Left lung (tissue), 10 donors: ENCODE data around the gene SLC6A12. TPM values are rescaled to one million over a fixed set of nuclear protein-coding genes. Genes with fewer than 3 reads are reported as not detected.
"Not testable (repeated sequence)": the region's sequence is repeated elsewhere in the genome, so short reads cannot be mapped to it uniquely, and the experiment has no call there.

Experiments
- ATAC-seq: fragments of 200-7000 bp; cut with Tn5 transposase; one replicate; pipeline ENCODE4 v1.9.1; 2020; ENCODE audit warnings: moderate library complexity
- DNase-seq, 4 donors: peaks; one replicate each; pipeline ENCODE4 v3.0.0-alpha.2; 2013 to 2020
- H3K27ac ChIP-seq, 2 donors: fragments of 200-600 bp; sonication (generic) in 1 of 2; one replicate each; pipeline versions ENCODE4 v1.5.0 to v1.8.0; 2020 to 2021
- H3K27me3 ChIP-seq, 2 donors: fragments of 200-600 bp; sonication (generic) in 1 of 2; one replicate each; pipeline versions ENCODE4 v1.5.0 to v1.8.0; 2020 to 2021
- H3K36me3 ChIP-seq, 2 donors: fragments of 200-600 bp; sonication (generic) in 1 of 2; one replicate each; pipeline versions ENCODE4 v1.5.0 to v1.8.0; 2020 to 2021
- H3K4me1 ChIP-seq, 2 donors: fragments of 200-600 bp; one replicate each; pipeline ENCODE4 v1.8.0; 2021
- H3K4me3 ChIP-seq, 2 donors: fragments of 200-600 bp; sonication (generic) in 1 of 2; one replicate each; pipeline versions ENCODE4 v1.5.0 to v1.8.0; 2020 to 2021; ENCODE audit warnings: mild to moderate bottlenecking in 1 of 2
- H3K9me3 ChIP-seq, 2 donors: fragments of 200-600 bp; sonication (generic) in 1 of 2; one replicate each; pipeline versions ENCODE4 v1.5.0 to v1.8.0; 2020 to 2021
- intact Hi-C, 2 donors: fragments of 100-400 bp; cut with DNase I; formaldehyde crosslinking; loops; one replicate each; pipeline versions ENCODE4 v1.11.2 to v1.14.2; 2022
- polyA plus RNA-seq, 6 donors: library from polyadenylated mRNA; unstranded; fragments of 120-200 nt; gene quantifications; one replicate each; pipeline ENCODE4 v1.2.1, GENCODE V29; 2013; ENCODE audit not compliant: insufficient read length in 6 of 6
- total RNA-seq, 2 donors: library from RNA; stranded (reverse); fragmentation: NEBNext Ultra II Directional; extraction: Animal tissue kit (Norgen Biotek cat#: 25700); gene quantifications; one replicate each; pipeline ENCODE4 v1.2.1, GENCODE V29; 2021
- TF ChIP-seq, protein P1 (sequence below), 2 donors: fragments of 200-600 bp; sonication (generic) in 1 of 2; IDR thresholded peaks; one replicate each; pipeline versions ENCODE4 v1.5.0 to v1.8.0; 2021; ENCODE audit warnings: antibody characterized with exemption in 2 of 2
- donor health status: DM: no; HTN: yes; CAD: no.
- donor health status: DM: no; HTN: no; CAD: no.

The SLC6A12 gene
- total and polyA plus RNA-seq, 8 donors, result 0.52 to 4.7 (median 0.92) TPM

- ATAC-seq, result no peak
- TF ChIP-seq, protein P1, sequence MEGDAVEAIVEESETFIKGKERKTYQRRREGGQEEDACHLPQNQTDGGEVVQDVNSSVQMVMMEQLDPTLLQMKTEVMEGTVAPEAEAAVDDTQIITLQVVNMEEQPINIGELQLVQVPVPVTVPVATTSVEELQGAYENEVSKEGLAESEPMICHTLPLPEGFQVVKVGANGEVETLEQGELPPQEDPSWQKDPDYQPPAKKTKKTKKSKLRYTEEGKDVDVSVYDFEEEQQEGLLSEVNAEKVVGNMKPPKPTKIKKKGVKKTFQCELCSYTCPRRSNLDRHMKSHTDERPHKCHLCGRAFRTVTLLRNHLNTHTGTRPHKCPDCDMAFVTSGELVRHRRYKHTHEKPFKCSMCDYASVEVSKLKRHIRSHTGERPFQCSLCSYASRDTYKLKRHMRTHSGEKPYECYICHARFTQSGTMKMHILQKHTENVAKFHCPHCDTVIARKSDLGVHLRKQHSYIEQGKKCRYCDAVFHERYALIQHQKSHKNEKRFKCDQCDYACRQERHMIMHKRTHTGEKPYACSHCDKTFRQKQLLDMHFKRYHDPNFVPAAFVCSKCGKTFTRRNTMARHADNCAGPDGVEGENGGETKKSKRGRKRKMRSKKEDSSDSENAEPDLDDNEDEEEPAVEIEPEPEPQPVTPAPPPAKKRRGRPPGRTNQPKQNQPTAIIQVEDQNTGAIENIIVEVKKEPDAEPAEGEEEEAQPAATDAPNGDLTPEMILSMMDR (IDR thresholded peaks at IDR 0.05), result no peak
- H3K9me3 ChIP-seq, result no peaks in the 10 kb centered on the region
- intact Hi-C loops, result no loop called here
- no peak overlapping the region for H3K4me3 ChIP-seq
- peaks cover 0 to 15% of the 10 kb centered on the region in 2 donors for H3K27me3 ChIP-seq
- no peak overlapping the region for H3K27ac ChIP-seq
- no peaks in the 10 kb centered on the region for H3K36me3 ChIP-seq
- H3K4me1 ChIP-seq, result peaks cover 0 to 4% of the 10 kb centered on the region in 2 donors
- DNase-seq, result no peak
Measured at GRCh38 chr12:218728-219590, 5.0 kb upstream of the SLC6A12 start.

DNA sequence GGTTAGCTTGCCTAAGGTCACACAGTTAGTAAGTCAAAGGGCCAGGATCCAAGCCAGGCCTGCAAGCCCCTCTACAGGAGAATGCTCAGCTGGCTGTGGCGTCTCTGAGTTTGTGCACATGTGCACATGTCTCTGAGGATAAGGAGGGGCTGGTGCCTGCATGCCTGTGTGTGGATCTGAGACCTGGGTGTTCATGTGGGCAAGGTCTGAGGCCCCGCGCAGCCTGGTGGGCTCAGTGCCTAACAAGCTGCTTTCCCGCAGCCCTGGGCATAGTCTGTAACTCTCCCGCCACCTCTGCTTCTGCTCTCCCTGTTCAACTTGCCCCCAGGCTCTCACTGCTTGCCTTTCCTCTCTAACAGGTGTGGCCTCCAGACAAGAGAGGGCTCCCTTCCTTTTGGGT is 4.3 kb upstream of the SLC6A12 start:
- no peak for ATAC-seq
- H3K36me3 ChIP-seq, result no peaks in the 10 kb centered on the region

GRCh38 chr12:217029-217428 is 3.1 kb upstream of the SLC6A12 start:
- DNase-seq, H3K36me3 ChIP-seq, H3K27ac ChIP-seq, ATAC-seq, H3K9me3 ChIP-seq, H3K4me3 ChIP-seq, intact Hi-C loops: not testable (repeated sequence)
- Histone ChIP-seq H3K4me1 (peaks cover 0 to 15% of the 10 kb centered on the region in 2 donors), H3K27me3 (peaks cover 3 to 35% of the 10 kb centered on the region in 2 donors)

More for the DNA sequence above, 4.3 kb upstream of the SLC6A12 start:
- TF ChIP-seq, protein P1 (IDR thresholded peaks at IDR 0.05), result no peak
- no peaks in the 10 kb centered on the region for H3K9me3 ChIP-seq
- peaks cover 0 to 23% of the 10 kb centered on the region in 2 donors for H3K27me3 ChIP-seq
- no peak for DNase-seq
- peaks cover 0 to 9% of the 10 kb centered on the region in 2 donors for H3K4me1 ChIP-seq
- intact Hi-C loops, result no loop called here
- no peak overlapping the region for H3K4me3 ChIP-seq
- H3K27ac ChIP-seq, result no peak overlapping the region

DNA sequence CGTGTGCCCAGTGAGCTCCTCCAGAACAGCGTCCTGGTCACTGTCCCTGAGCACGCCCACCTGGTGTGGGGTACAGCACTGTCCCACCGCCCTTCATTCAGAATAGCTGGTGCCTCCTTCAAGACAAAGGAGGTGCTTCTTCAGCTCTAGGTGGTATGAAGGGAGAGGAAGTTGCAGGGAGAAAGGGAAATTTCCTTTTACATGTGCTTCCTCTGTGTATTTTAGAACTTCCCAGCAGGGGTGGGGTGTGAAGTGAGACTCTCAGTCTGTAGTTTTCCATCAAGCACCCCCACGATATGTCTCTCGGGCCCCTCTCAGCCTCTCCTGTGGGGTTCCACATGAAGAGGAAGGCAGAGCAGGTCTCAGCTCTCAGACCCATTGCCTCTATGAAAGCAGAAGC is 1.2 kb upstream of the SLC6A12 start:
- no peak overlapping the region for H3K27ac ChIP-seq
- H3K36me3 ChIP-seq, result no peaks in the 10 kb centered on the region
- H3K27me3 ChIP-seq, result peaks cover 3 to 34% of the 10 kb centered on the region in 2 donors
- ATAC-seq (no peak), DNase-seq (no peak)
- no peak overlapping the region for H3K4me3 ChIP-seq
- no peaks in the 10 kb centered on the region for H3K9me3 ChIP-seq
- intact Hi-C loops, result no loop called here
- peaks cover 0 to 15% of the 10 kb centered on the region in 2 donors for H3K4me1 ChIP-seq
- TF ChIP-seq, protein P1 (IDR thresholded peaks at IDR 0.05), result no peak

DNA sequence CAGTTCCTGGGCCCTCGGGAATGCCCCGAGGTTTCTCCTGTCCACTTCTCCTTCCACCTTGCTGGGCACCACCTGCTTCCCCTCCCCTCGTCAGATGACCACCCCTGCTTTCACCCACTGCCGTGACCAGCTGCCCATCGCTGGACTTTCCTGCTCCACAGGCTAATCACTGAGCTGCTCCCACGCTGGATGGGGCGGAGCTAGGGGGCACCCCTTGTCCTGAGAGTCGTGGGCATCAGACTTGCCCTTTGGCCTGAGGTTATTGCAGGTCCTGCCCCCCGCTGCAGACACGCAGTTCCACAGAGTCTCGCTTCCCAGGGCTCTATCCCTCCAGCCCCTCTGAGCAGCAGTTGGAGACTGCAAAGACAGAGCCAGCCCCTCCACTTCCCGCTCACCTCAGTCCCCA is 427 bp downstream of the SLC6A12 start:
- H3K27me3 ChIP-seq, result peaks cover 3 to 34% of the 10 kb centered on the region in 2 donors
- ATAC-seq, result peak; percentile 15
- H3K4me1 ChIP-seq, result peaks cover 0 to 15% of the 10 kb centered on the region in 2 donors
- no peaks in the 10 kb centered on the region for H3K36me3 ChIP-seq
- no peaks in the 10 kb centered on the region for H3K9me3 ChIP-seq
- no peak overlapping the region for H3K27ac ChIP-seq
- TF ChIP-seq, protein P1 (IDR thresholded peaks at IDR 0.05), result no peak
- no peak for DNase-seq
- intact Hi-C loops, result no loop called here
- H3K4me3 ChIP-seq, result peak overlapping the region in 1 of 2 donors; percentile 30
